OCI-LY7 (cell line): ENCODE measurements around the gene PLA2G4D.

ENCODE experiments used
- EZH2phosphoT487 ChIP-seq: fragments of 200-600 bp; sonication (generic); IDR thresholded peaks from 2 replicates; pipeline ENCODE4 v1.6.1; 2018; ENCODE audit warnings: low read depth, borderline replicate concordance, mild to moderate bottlenecking, mixed run types, antibody characterized with exemption, low read length, moderate library complexity, mixed read lengths
- TF ChIP-seq, protein P1 (sequence below): fragments of 200-600 bp; sonication (generic); conservative IDR thresholded peaks from 2 replicates; pipeline ENCODE4 v1.5.1; 2014; ENCODE audit warnings: mild to moderate bottlenecking, antibody characterized with exemption, low read length, moderate library complexity, mixed read lengths

DNA sequence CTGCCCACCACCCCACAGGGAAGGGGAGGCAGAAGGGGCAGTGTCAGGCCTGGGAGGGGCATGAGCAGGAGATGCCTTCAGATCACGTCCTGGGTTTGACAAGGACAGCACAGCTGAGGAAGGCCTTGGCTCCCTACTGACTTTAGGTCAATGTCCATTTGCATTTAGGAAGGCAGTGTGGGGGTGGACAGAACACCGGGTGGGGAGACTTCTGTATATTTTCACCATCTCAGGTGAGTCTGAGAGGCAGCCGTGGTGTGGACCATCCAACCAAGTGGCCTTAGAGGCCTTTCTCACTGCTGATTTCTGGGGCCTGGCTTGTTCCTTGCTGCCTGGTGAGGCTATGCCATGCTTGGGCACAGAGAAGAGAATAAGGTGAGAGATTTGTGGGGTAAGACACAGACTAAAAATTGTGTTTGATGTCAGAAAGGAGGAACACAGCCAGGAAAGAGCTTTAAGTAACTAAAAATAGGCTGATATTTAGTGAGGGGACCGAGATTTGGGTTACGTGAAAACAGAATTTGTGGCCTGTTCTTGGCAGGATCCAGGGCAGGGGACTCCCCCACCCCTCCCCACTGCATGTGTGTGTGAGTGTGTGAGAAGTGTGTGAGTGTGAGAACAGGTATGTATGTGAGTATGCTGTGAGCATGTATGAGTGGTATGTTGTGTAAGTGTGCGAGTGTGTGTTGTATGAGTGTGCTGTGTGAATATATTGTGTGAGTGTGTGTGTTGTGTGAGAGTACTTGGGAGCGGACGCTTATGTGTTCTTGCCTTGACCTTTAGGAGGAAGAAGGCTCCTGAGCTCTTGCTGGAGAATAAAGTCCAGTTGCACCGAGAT is 61.8 kb downstream of the PLA2G4D start:
- TF ChIP-seq, protein P1, sequence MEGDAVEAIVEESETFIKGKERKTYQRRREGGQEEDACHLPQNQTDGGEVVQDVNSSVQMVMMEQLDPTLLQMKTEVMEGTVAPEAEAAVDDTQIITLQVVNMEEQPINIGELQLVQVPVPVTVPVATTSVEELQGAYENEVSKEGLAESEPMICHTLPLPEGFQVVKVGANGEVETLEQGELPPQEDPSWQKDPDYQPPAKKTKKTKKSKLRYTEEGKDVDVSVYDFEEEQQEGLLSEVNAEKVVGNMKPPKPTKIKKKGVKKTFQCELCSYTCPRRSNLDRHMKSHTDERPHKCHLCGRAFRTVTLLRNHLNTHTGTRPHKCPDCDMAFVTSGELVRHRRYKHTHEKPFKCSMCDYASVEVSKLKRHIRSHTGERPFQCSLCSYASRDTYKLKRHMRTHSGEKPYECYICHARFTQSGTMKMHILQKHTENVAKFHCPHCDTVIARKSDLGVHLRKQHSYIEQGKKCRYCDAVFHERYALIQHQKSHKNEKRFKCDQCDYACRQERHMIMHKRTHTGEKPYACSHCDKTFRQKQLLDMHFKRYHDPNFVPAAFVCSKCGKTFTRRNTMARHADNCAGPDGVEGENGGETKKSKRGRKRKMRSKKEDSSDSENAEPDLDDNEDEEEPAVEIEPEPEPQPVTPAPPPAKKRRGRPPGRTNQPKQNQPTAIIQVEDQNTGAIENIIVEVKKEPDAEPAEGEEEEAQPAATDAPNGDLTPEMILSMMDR = no peak
- TF ChIP-seq EZH2phosphoT487 = no peak
